ENCODE results near the gene BPHL. TPM values are rescaled to one million over a fixed set of nuclear protein-coding genes. Genes with fewer than 3 reads are reported as not detected.

Gene BPHL
- total and polyA plus RNA-seq, 2 of the 4 experiments (the other 2 are of a cell fraction), result 14.7 to 16.3 TPM

- POLR2A ChIA-PET (ENCODE audit: unreplicated experiment), result no interaction called here
- H2BK120ac ChIP-seq (ENCODE audit: low read depth, low read length), result no peak overlapping the region
- H2BK5ac ChIP-seq (ENCODE audit: low read depth, low read length, poor library complexity, severe bottlenecking), result no peak overlapping the region
- peaks cover 10% of the 10 kb centered on the region; the same call in 1 of the 2 replicates for H3K9me1 ChIP-seq (ENCODE audit: insufficient read depth, low read length)
- H4K20me1 ChIP-seq (ENCODE audit: insufficient read depth, low read length), result no peaks in the 10 kb centered on the region
- no peak overlapping the region for H2BK15ac ChIP-seq (ENCODE audit: low read depth, low read length)
- no peak overlapping the region for H3K18ac ChIP-seq (ENCODE audit: low read depth, low read length)
- H3K4me3 ChIP-seq (ENCODE audit: insufficient read depth, low read depth, low read length), result no peak overlapping the region
- BruUV-seq (replicated peaks), result no TSS peak
- no peak overlapping the region for H3K23ac ChIP-seq (ENCODE audit: low read depth, low read length)
- no peak overlapping the region for H4K8ac ChIP-seq (ENCODE audit: low read depth in 2 of 2, low read length in 2 of 2)
- peaks cover 11% of the 10 kb centered on the region for H3K36me3 ChIP-seq (ENCODE audit: control insufficient read depth, insufficient read depth, low read length)
- in situ Hi-C loops (cut with MboI; ENCODE audit: low sequenced_read_pairs), result loop anchor here (25.0 kb wide), 1 partner anchor 595 kb away; no protein-coding TSS in a partner anchor
- TF ChIP-seq RAD21 (IDR thresholded peaks at IDR 0.05; ENCODE audit: low read length) (no peak), NFE2L2 (IDR thresholded peaks at IDR 0.05; ENCODE audit: low read depth, low read length) (no peak), RCOR1 (IDR thresholded peaks at IDR 0.05; ENCODE audit: insufficient replicate concordance, low read length) (no peak), USF2 (IDR thresholded peaks at IDR 0.05; ENCODE audit: low read depth, low read length) (no peak), MXI1 (IDR thresholded peaks at IDR 0.05; ENCODE audit: borderline replicate concordance, low read depth, low read length) (no peak), SMC3 (IDR thresholded peaks at IDR 0.05; ENCODE audit: low read depth, low read length) (no peak), MAZ (IDR thresholded peaks at IDR 0.05; ENCODE audit: borderline replicate concordance, low read depth, low read length) (no peak), CEBPB (IDR thresholded peaks at IDR 0.05; ENCODE audit: low read depth, low read length) (no peak), BHLHE40 (IDR thresholded peaks at IDR 0.05; ENCODE audit: low read depth, low read length) (no peak), FOS (IDR thresholded peaks at IDR 0.05; ENCODE audit: low read depth, low read length) (no peak), CHD1 (IDR thresholded peaks at IDR 0.05; ENCODE audit: low read depth, low read length) (no peak)
- TF ChIP-seq, protein P1, sequence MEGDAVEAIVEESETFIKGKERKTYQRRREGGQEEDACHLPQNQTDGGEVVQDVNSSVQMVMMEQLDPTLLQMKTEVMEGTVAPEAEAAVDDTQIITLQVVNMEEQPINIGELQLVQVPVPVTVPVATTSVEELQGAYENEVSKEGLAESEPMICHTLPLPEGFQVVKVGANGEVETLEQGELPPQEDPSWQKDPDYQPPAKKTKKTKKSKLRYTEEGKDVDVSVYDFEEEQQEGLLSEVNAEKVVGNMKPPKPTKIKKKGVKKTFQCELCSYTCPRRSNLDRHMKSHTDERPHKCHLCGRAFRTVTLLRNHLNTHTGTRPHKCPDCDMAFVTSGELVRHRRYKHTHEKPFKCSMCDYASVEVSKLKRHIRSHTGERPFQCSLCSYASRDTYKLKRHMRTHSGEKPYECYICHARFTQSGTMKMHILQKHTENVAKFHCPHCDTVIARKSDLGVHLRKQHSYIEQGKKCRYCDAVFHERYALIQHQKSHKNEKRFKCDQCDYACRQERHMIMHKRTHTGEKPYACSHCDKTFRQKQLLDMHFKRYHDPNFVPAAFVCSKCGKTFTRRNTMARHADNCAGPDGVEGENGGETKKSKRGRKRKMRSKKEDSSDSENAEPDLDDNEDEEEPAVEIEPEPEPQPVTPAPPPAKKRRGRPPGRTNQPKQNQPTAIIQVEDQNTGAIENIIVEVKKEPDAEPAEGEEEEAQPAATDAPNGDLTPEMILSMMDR (conservative IDR thresholded peaks at IDR 0.05; ENCODE audit: low read depth, low read length), result no peak
- H3K4ac ChIP-seq (ENCODE audit: low read depth, low read length), result no peak overlapping the region
- H3K9me3 ChIP-seq (ENCODE audit: control insufficient read depth, insufficient read depth, low read length), result no peaks in the 10 kb centered on the region
- no peak for DNase-seq
- H3K4me2 ChIP-seq (ENCODE audit: low read depth, low read length), result no peak overlapping the region
- no peak overlapping the region for H3K56ac ChIP-seq (ENCODE audit: extremely low read depth, insufficient read depth, low read length)
- intact Hi-C loops (cut with micrococcal nuclease), result no loop called here
- peaks cover 8% of the 10 kb centered on the region for H3K4me1 ChIP-seq (ENCODE audit: control insufficient read depth, insufficient read depth, low read length)
- H3K79me1 ChIP-seq (ENCODE audit: low read depth in 1 of 2, low read length in 2 of 2), result no peaks in the 10 kb centered on the region; a peak in 1 of 4 replicates
- H4K5ac ChIP-seq (ENCODE audit: low read depth, low read length), result no peak overlapping the region
- H3K14ac ChIP-seq (replicated peaks; ENCODE audit: low read depth, low read length), result no peak overlapping the region
- no peaks in the 10 kb centered on the region for H3K27me3 ChIP-seq (ENCODE audit: control insufficient read depth, insufficient read depth, low read length)
- no peak overlapping the region for H4K91ac ChIP-seq (ENCODE audit: insufficient read depth, low read depth, low read length)
- no peak overlapping the region for H3K9ac ChIP-seq (ENCODE audit: low read depth, low read length)
- no peak overlapping the region for H2AK5ac ChIP-seq (ENCODE audit: low read depth, low read length)
- H3K27ac ChIP-seq (ENCODE audit: insufficient read depth, low read length), result no peak overlapping the region
- CTCF ChIA-PET, result no interaction called here
- no peak overlapping the region for H2BK20ac ChIP-seq (ENCODE audit: low read depth, low read length)
- H2AFZ ChIP-seq (replicated peaks; ENCODE audit: low read length, poor library complexity), result no peak overlapping the region
- no peak for ATAC-seq (ENCODE audit: low read depth)
- no peak overlapping the region for H2AK9ac ChIP-seq (replicated peaks; ENCODE audit: low read depth, low read length, poor library complexity)
- dilution Hi-C loops (cut with HindIII; ENCODE audit: low sequenced_read_pairs, unreplicated experiment), result no loop called here
These were observed 24.0 kb downstream of the BPHL start for GRCh38 chr6:3142536-3142935.

Measured in IMR-90 (cell line).